Measurements from ENCODE around the gene TIRAP.

Gene TIRAP

GRCh38 chr11:126281245-126281644 lies 1.6 kb upstream of the TIRAP start:
- DNase-seq, result no peak
- H3K4me2 ChIP-seq (ENCODE audit: low read depth, low read length), result no peak overlapping the region
- no peak overlapping the region for H3K4me3 ChIP-seq (ENCODE audit: low read length)
- H3K27me3 ChIP-seq (replicated peaks; ENCODE audit: insufficient read depth, low read length), result no peaks in the 10 kb centered on the region
- peaks cover 26% of the 10 kb centered on the region for H3K79me2 ChIP-seq (ENCODE audit: low read length)
- H2AFZ ChIP-seq (ENCODE audit: low read length), result no peak overlapping the region
- peaks cover 20% of the 10 kb centered on the region for H3F3A ChIP-seq (ENCODE audit: insufficient read depth, low read length)
- H3K4me1 ChIP-seq (ENCODE audit: low read length), result peaks cover 7% of the 10 kb centered on the region
- H3K27ac ChIP-seq (ENCODE audit: low read length), result no peak overlapping the region
- no peaks in the 10 kb centered on the region for H3K9me3 ChIP-seq (replicated peaks; ENCODE audit: insufficient read depth, low read length)
- no peaks in the 10 kb centered on the region for H4K20me1 ChIP-seq (ENCODE audit: insufficient read depth, low read length)
- no peaks in the 10 kb centered on the region for H3K36me3 ChIP-seq (replicated peaks; ENCODE audit: insufficient read depth, low read length)
- H3K9me2 ChIP-seq (replicated peaks; ENCODE audit: insufficient read depth, low read length), result no peaks in the 10 kb centered on the region
- TF ChIP-seq CTCF (IDR thresholded peaks at IDR 0.05; ENCODE audit: low read length), result no peak
- TF ChIP-seq EZH2phosphoT487 (IDR thresholded peaks at IDR 0.05; ENCODE audit: low read length), result no peak
- TF ChIP-seq EZH2 (optimal IDR thresholded peaks at IDR 0.05; ENCODE audit: low read depth, low read length), result no peak
- no peak overlapping the region for H3K9ac ChIP-seq (ENCODE audit: low read length)

GRCh38 chr11:126281666-126282175 lies 1.2 kb upstream of the TIRAP start:
- Histone ChIP-seq H3K27ac (ENCODE audit: low read length) (no peak overlapping the region), H3K9me3 (replicated peaks; ENCODE audit: insufficient read depth, low read length) (no peaks in the 10 kb centered on the region), H3K4me1 (ENCODE audit: low read length) (peaks cover 7% of the 10 kb centered on the region), H3K79me2 (ENCODE audit: low read length) (peaks cover 30% of the 10 kb centered on the region), H3K27me3 (replicated peaks; ENCODE audit: insufficient read depth, low read length) (no peaks in the 10 kb centered on the region), H4K20me1 (ENCODE audit: insufficient read depth, low read length) (no peaks in the 10 kb centered on the region), H3K36me3 (replicated peaks; ENCODE audit: insufficient read depth, low read length) (no peaks in the 10 kb centered on the region), H3F3A (ENCODE audit: insufficient read depth, low read length) (peaks cover 20% of the 10 kb centered on the region), H2AFZ (ENCODE audit: low read length) (peak overlapping the region; percentile 67; the same call in 1 of the 2 replicates), H3K9me2 (replicated peaks; ENCODE audit: insufficient read depth, low read length) (no peaks in the 10 kb centered on the region), H3K4me2 (ENCODE audit: low read depth, low read length) (peak overlapping the region; percentile 89; the same call in 1 of the 2 replicates), H3K4me3 (ENCODE audit: low read length) (peak overlapping the region; percentile 79; the same call in 1 of the 2 replicates), H3K9ac (ENCODE audit: low read length) (no peak overlapping the region)
- DNase-seq, result no peak
- TF ChIP-seq EZH2phosphoT487 (IDR thresholded peaks at IDR 0.05; ENCODE audit: low read length), result no peak
- TF ChIP-seq CTCF (IDR thresholded peaks at IDR 0.05; ENCODE audit: low read length), result no peak
- no peak for TF ChIP-seq EZH2 (optimal IDR thresholded peaks at IDR 0.05; ENCODE audit: low read depth, low read length)

GRCh38 chr11:126282361-126282735 lies 545 bp upstream of the TIRAP start:
- H3K4me1 ChIP-seq (ENCODE audit: low read length), result peaks cover 7% of the 10 kb centered on the region
- peaks cover 35% of the 10 kb centered on the region for H3K79me2 ChIP-seq (ENCODE audit: low read length)
- H3K9me2 ChIP-seq (replicated peaks; ENCODE audit: insufficient read depth, low read length), result no peaks in the 10 kb centered on the region
- H3K9ac ChIP-seq (ENCODE audit: low read length), result peak overlapping the region; percentile 88; the same call in 1 of the 2 replicates
- H3K27ac ChIP-seq (ENCODE audit: low read length), result peak overlapping the region; percentile 44; the same call in 1 of the 2 replicates
- H3K9me3 ChIP-seq (replicated peaks; ENCODE audit: insufficient read depth, low read length), result no peaks in the 10 kb centered on the region
- H3K27me3 ChIP-seq (replicated peaks; ENCODE audit: insufficient read depth, low read length), result no peaks in the 10 kb centered on the region
- H2AFZ ChIP-seq (ENCODE audit: low read length), result peak overlapping the region; percentile 67
- H3F3A ChIP-seq (ENCODE audit: insufficient read depth, low read length), result peaks cover 20% of the 10 kb centered on the region
- no peaks in the 10 kb centered on the region for H4K20me1 ChIP-seq (ENCODE audit: insufficient read depth, low read length)
- no peak for DNase-seq
- H3K4me2 ChIP-seq (ENCODE audit: low read depth, low read length), result peak overlapping the region; percentile 89
- TF ChIP-seq CTCF (IDR thresholded peaks at IDR 0.05; ENCODE audit: low read length) (no peak), EZH2phosphoT487 (IDR thresholded peaks at IDR 0.05; ENCODE audit: low read length) (no peak), EZH2 (optimal IDR thresholded peaks at IDR 0.05; ENCODE audit: low read depth, low read length) (no peak)
- H3K4me3 ChIP-seq (ENCODE audit: low read length), result peak overlapping the region; percentile 79
- no peaks in the 10 kb centered on the region for H3K36me3 ChIP-seq (replicated peaks; ENCODE audit: insufficient read depth, low read length)

All from MM.1S (cell line).